ENCODE data around the gene RASL11A.

DNA sequence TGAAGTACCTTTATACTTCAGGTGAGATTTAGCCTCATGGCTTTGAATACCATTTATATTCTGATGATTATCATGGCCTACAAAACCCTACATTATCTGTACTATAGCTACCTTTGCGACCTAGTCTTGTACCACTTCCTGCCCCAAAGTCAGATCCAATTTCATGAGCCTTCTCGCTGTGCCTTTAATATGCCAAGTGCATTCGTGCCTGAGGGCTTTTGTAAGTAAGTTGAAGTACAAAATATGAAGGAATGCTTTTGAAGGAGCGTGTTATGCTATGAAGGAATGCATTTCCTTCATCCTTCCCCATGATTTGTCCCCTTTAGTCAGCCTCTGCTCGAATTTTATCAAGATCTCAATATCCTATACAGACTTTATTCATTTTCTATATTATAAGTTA is 9.2 kb upstream of the RASL11A start:
- TF ChIP-seq POLR2A (IDR thresholded peaks at IDR 0.05): no peak
- TF ChIP-seq, protein P1, sequence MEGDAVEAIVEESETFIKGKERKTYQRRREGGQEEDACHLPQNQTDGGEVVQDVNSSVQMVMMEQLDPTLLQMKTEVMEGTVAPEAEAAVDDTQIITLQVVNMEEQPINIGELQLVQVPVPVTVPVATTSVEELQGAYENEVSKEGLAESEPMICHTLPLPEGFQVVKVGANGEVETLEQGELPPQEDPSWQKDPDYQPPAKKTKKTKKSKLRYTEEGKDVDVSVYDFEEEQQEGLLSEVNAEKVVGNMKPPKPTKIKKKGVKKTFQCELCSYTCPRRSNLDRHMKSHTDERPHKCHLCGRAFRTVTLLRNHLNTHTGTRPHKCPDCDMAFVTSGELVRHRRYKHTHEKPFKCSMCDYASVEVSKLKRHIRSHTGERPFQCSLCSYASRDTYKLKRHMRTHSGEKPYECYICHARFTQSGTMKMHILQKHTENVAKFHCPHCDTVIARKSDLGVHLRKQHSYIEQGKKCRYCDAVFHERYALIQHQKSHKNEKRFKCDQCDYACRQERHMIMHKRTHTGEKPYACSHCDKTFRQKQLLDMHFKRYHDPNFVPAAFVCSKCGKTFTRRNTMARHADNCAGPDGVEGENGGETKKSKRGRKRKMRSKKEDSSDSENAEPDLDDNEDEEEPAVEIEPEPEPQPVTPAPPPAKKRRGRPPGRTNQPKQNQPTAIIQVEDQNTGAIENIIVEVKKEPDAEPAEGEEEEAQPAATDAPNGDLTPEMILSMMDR (IDR thresholded peaks at IDR 0.05): no peak
